Esophagus squamous epithelium (tissue), 4 donors: ENCODE measurements around the gene BBLN.
"Not testable (repeated sequence)": the region's sequence is repeated elsewhere in the genome, so short reads cannot be mapped to it uniquely, and the experiment has no call there.

Source experiments
- POLR2A ChIP-seq, 4 donors: fragments of 450-650 bp; IDR thresholded peaks; one replicate each; pipeline ENCODE4 v1.6.1; 2017; ENCODE audit warnings: antibody characterized with exemption in 4 of 4, mild to moderate bottlenecking in 4 of 4, moderate library complexity in 3 of 4
- TF ChIP-seq, protein P1 (sequence below), 6 experiments: fragments of 450-650 bp in 4 of 6; fragments of 200-600 bp in 2 of 6; sonication (generic) in 2 of 6; IDR thresholded peaks; one replicate each; pipeline ENCODE4 v1.5.1; 2016 to 2019; ENCODE audit warnings: antibody characterized with exemption in 6 of 6, mild to moderate bottlenecking in 4 of 6, moderate library complexity in 4 of 6

DNA sequence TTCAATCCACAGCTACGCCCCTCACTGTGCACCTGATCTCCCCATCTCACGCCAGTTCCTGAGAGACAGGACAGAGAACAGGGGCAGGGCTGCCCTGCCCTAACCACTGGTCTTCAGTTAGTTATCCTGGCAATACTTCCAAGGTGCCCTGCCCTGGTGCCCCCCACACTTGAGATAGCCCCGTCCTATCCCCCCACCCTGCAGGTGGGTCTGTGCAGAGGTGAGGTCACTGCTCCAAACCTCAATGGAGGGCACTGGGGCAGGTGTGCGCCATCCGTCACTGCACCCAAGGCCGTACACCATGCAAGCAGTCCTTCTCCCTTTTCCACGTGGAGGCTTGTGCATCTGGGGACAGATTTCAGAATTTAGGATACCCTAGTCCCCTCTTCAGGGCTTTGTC lies 29.4 kb upstream of the BBLN start:
- TF ChIP-seq, protein P1, sequence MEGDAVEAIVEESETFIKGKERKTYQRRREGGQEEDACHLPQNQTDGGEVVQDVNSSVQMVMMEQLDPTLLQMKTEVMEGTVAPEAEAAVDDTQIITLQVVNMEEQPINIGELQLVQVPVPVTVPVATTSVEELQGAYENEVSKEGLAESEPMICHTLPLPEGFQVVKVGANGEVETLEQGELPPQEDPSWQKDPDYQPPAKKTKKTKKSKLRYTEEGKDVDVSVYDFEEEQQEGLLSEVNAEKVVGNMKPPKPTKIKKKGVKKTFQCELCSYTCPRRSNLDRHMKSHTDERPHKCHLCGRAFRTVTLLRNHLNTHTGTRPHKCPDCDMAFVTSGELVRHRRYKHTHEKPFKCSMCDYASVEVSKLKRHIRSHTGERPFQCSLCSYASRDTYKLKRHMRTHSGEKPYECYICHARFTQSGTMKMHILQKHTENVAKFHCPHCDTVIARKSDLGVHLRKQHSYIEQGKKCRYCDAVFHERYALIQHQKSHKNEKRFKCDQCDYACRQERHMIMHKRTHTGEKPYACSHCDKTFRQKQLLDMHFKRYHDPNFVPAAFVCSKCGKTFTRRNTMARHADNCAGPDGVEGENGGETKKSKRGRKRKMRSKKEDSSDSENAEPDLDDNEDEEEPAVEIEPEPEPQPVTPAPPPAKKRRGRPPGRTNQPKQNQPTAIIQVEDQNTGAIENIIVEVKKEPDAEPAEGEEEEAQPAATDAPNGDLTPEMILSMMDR (IDR thresholded peaks at IDR 0.05) = not testable (repeated sequence)
- TF ChIP-seq POLR2A (IDR thresholded peaks at IDR 0.05) = not testable (repeated sequence)
